GM12872 (cell line): ENCODE measurements around the gene FGFR2.

Experiments used
- TF ChIP-seq, protein P1 (sequence below): IDR thresholded peaks from 3 replicates; pipeline ENCODE4 v1.5.1; 2011; ENCODE audit warnings: low read depth, mild to moderate bottlenecking, low read length, moderate library complexity; ENCODE audit not compliant: insufficient read depth

FGFR2 gene

GRCh38 chr10:121466424-121466823, 131.8 kb downstream of the FGFR2 start:
- TF ChIP-seq, protein P1, sequence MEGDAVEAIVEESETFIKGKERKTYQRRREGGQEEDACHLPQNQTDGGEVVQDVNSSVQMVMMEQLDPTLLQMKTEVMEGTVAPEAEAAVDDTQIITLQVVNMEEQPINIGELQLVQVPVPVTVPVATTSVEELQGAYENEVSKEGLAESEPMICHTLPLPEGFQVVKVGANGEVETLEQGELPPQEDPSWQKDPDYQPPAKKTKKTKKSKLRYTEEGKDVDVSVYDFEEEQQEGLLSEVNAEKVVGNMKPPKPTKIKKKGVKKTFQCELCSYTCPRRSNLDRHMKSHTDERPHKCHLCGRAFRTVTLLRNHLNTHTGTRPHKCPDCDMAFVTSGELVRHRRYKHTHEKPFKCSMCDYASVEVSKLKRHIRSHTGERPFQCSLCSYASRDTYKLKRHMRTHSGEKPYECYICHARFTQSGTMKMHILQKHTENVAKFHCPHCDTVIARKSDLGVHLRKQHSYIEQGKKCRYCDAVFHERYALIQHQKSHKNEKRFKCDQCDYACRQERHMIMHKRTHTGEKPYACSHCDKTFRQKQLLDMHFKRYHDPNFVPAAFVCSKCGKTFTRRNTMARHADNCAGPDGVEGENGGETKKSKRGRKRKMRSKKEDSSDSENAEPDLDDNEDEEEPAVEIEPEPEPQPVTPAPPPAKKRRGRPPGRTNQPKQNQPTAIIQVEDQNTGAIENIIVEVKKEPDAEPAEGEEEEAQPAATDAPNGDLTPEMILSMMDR: no peak

DNA sequence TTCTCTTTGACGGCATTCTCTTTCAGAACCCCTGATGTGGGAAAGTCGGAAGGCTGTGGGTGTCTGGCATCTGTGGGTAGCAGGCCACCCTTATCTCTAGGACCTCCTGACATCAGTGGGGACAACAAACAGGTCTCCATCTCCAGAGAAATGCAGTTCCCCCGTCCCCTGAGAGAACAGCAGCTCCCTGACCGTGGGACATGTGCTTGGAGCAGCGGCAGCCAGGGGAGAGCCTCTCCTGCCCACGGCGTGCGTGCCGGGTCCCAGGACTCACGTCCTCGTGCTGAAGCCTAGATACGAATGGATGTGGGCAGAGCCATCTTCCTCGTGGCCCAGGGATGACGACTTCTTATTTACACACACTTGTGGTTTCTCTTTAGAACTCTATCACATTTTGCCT, 133.0 kb downstream of the FGFR2 start:
- TF ChIP-seq, protein P1: no peak

- TF ChIP-seq, protein P1: no peak
Observed at GRCh38 chr10:121464517-121464916, 133.7 kb downstream of the FGFR2 start.

- TF ChIP-seq, protein P1: no peak
Observed at GRCh38 chr10:121462955-121463354, 135.3 kb downstream of the FGFR2 start.

- TF ChIP-seq, protein P1: no peak
Observed at GRCh38 chr10:121462281-121462680, 136.0 kb downstream of the FGFR2 start.

GRCh38 chr10:121461307-121461706, 136.9 kb downstream of the FGFR2 start:
- TF ChIP-seq, protein P1: no peak

GRCh38 chr10:121460733-121461132, 137.5 kb downstream of the FGFR2 start:
- TF ChIP-seq, protein P1: no peak
